ENCODE results near the gene RTP5.

DNA sequence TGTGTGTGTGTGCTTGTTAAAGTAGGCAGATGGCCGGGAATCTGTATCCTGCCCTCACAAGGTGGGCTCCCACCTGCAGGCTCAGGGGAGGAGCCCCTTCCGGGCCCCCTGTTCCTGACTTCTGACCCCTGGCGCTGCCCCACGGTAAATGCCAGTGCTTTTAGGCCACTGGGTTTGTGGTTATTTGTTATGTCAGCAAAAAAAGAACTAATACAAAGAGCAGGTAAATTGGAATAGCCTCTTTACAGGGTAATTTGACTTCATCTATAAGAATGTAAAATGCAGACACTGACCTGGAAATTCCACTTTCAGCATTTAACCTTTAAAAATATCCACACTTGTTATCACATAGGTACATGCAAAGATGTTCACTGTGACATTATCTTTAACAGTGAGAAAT lies 44.2 kb downstream of the RTP5 start:
- TF ChIP-seq POLR2A (IDR thresholded peaks at IDR 0.05): no peak
- no peak for TF ChIP-seq CTCF (IDR thresholded peaks at IDR 0.05)
